Stimulated activated naive B cell treated with anti-CD40 and anti-IgM and Interleukin-4, amounts not matched to agents 10 μg/mL and 1 μg/mL and 100 μg/mL, for 72 hours (primary cell): Measurements from ENCODE around the gene STK25.

Experiments
- ATAC-seq, 2 donors: fragments of 150-1000 bp; cut with Tn5 transposase; replicated peaks; 2 replicates each; pipeline ENCODE4 v1.10.0; 2021; ENCODE audit warnings: moderate library complexity in 1 of 2
- DNase-seq: peaks from one replicate; pipeline ENCODE4 v3.0.0; 2021
- H3K27ac Mint-ChIP-seq: one replicate; pipeline ENCODE4 v1.8.0; 2022; ENCODE audit warnings: mild to moderate bottlenecking, mixed read lengths
- H3K27me3 Mint-ChIP-seq, 2 donors: one replicate each; pipeline ENCODE4 v1.8.0; 2022; ENCODE audit warnings: mixed read lengths in 2 of 2
- H3K36me3 Mint-ChIP-seq, 2 donors: one replicate each; pipeline ENCODE4 v1.8.0; 2022; ENCODE audit warnings: mixed read lengths in 2 of 2, mild to moderate bottlenecking in 1 of 2
- H3K4me1 Mint-ChIP-seq, 2 donors: one replicate each; pipeline ENCODE4 v1.8.0; 2022; ENCODE audit warnings: mixed read lengths in 2 of 2, mild to moderate bottlenecking in 1 of 2
- H3K4me3 Mint-ChIP-seq, 2 donors: one replicate each; pipeline ENCODE4 v1.8.0; 2022; ENCODE audit warnings: mild to moderate bottlenecking in 2 of 2, mixed read lengths in 2 of 2, moderate library complexity in 1 of 2
- H3K9me3 Mint-ChIP-seq, 2 donors: one replicate each; pipeline ENCODE4 v1.8.0; 2022; ENCODE audit warnings: mixed read lengths in 2 of 2, mild to moderate bottlenecking in 1 of 2

The STK25 gene

DNA sequence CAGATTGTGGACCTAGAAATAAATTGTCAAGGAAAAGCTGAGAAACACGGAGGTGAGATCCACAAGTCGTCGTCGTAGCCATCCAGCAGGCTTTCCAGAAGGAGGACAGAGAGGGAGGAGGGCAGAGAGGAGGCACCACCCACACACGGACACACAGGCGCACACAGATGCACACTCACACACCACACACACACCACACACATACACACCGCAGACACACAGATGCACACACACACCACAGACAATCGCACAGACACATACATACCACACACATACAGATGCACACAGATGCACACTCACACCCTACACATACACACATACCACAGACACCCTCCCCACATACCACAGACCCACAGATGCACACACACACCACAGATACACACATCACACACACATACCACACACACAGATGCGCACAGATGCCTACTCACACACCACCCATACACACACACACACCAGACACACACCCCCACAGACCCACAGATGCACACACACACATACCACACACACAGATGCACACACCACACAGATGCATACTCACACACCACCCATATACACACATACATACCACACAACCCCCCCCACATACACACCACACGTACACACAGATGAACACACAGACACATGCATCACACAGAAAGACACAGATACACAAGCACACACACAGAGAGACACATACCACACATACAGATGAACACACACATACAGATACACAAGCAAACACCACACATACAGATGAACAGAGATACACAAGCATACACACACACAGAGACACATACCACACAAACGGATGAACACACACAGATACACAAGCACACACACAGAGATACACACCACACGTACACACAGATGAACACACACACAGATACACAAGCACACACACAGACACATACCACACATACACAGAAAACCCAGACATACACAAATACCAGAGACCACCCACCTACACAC is 37.4 kb upstream of the STK25 start:
- no peaks in the 10 kb centered on the region for H3K9me3 Mint-ChIP-seq
- H3K27me3 Mint-ChIP-seq, result peaks cover 2 to 16% of the 10 kb centered on the region in 2 donors
- DNase-seq (no peak), ATAC-seq (no peak)
- peaks cover 0 to 2% of the 10 kb centered on the region in 2 donors for H3K4me1 Mint-ChIP-seq
- H3K36me3 Mint-ChIP-seq, result no peaks in the 10 kb centered on the region
- H3K4me3 Mint-ChIP-seq, result no peak overlapping the region
- no peak overlapping the region for H3K27ac Mint-ChIP-seq

GRCh38 chr2:241545106-241545505 is 36.7 kb upstream of the STK25 start:
- DNase-seq (no peak), ATAC-seq (no peak)
- no peak overlapping the region for H3K27ac Mint-ChIP-seq
- peaks cover 9 to 16% of the 10 kb centered on the region in 2 donors for H3K27me3 Mint-ChIP-seq
- H3K36me3 Mint-ChIP-seq, result no peaks in the 10 kb centered on the region
- H3K4me3 Mint-ChIP-seq, result no peak overlapping the region
- H3K9me3 Mint-ChIP-seq, result no peaks in the 10 kb centered on the region
- peaks cover 2 to 5% of the 10 kb centered on the region in 2 donors for H3K4me1 Mint-ChIP-seq

- DNase-seq (no peak), ATAC-seq (no peak)
- no peak overlapping the region for H3K4me3 Mint-ChIP-seq
- no peaks in the 10 kb centered on the region for H3K9me3 Mint-ChIP-seq
- no peak overlapping the region for H3K27ac Mint-ChIP-seq
- no peaks in the 10 kb centered on the region for H3K36me3 Mint-ChIP-seq
- peaks cover 2 to 5% of the 10 kb centered on the region in 2 donors for H3K4me1 Mint-ChIP-seq
- H3K27me3 Mint-ChIP-seq, result peaks cover 19 to 27% of the 10 kb centered on the region in 2 donors
Measured at GRCh38 chr2:241542278-241542605, 33.9 kb upstream of the STK25 start.

DNA sequence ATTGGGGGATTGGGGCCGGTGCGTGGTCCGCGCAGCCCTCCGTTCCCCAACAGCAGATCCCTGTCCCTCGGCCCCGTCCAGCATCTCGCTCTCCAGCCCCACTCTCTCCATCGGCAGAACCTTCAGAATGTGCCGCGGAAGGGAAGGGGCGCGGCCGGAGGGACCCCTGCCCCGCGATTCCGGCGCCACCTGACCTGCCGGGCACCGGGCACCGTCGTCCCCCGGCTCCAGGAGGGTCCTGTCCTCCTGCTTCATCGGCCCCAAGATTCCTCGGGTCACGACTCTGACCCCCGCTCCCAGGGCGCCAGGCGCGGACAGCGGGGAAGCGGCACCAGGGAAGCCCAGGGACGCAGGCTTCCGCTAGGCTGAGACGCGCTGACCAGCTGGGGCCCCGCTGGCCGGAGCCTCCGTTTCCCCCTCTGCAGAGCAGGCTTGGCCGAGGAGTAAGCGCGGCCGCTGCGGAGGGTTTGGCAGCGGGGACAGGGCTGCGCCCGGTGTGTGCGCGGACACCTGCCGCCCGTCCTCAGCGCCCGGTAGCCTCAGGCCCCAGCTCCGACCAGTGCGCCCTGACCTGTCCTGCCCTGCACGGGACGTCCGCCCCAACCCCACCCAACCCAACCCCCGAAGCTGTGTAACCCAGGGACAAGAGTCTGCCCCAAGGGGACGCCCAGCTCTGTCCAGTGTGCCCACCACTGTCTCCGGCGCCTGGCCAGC is 33.3 kb upstream of the STK25 start:
- DNase-seq, result no peak
- peaks cover 2 to 5% of the 10 kb centered on the region in 2 donors for H3K4me1 Mint-ChIP-seq
- peaks cover 19 to 27% of the 10 kb centered on the region in 2 donors for H3K27me3 Mint-ChIP-seq
- H3K4me3 Mint-ChIP-seq, result no peak overlapping the region
- H3K9me3 Mint-ChIP-seq, result no peaks in the 10 kb centered on the region
- no peaks in the 10 kb centered on the region for H3K36me3 Mint-ChIP-seq
- no peak for ATAC-seq
- no peak overlapping the region for H3K27ac Mint-ChIP-seq

GRCh38 chr2:241540771-241541561 is 32.6 kb upstream of the STK25 start:
- H3K36me3 Mint-ChIP-seq, result no peaks in the 10 kb centered on the region
- DNase-seq (peak; percentile 38), ATAC-seq (peak; percentile 83 to 85)
- no peaks in the 10 kb centered on the region for H3K9me3 Mint-ChIP-seq
- H3K27me3 Mint-ChIP-seq, result peaks cover 21 to 27% of the 10 kb centered on the region in 2 donors
- peaks cover 2 to 5% of the 10 kb centered on the region in 2 donors for H3K4me1 Mint-ChIP-seq
- H3K4me3 Mint-ChIP-seq, result peak overlapping the region; percentile 76 to 82
- H3K27ac Mint-ChIP-seq, result no peak overlapping the region

DNA sequence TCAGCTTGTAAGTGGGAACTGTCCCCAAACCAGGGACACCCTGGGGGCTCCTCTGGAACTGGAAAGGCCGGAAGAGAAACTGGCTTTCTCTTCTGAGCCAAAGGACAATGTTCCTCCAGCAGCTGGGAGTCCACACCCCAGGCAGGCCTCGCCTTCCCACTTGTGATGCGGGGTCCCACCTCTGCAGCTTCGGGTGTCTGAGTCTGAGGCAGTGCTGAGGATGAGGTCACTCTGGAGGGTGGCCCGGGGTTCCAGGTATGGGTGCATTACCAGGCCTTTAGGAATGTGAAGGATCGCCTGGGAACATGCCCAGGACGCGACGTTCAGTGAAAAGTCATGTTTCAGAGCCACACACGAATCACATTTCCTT is 32.0 kb upstream of the STK25 start:
- H3K27ac Mint-ChIP-seq, result peak overlapping the region; percentile 14

DNA sequence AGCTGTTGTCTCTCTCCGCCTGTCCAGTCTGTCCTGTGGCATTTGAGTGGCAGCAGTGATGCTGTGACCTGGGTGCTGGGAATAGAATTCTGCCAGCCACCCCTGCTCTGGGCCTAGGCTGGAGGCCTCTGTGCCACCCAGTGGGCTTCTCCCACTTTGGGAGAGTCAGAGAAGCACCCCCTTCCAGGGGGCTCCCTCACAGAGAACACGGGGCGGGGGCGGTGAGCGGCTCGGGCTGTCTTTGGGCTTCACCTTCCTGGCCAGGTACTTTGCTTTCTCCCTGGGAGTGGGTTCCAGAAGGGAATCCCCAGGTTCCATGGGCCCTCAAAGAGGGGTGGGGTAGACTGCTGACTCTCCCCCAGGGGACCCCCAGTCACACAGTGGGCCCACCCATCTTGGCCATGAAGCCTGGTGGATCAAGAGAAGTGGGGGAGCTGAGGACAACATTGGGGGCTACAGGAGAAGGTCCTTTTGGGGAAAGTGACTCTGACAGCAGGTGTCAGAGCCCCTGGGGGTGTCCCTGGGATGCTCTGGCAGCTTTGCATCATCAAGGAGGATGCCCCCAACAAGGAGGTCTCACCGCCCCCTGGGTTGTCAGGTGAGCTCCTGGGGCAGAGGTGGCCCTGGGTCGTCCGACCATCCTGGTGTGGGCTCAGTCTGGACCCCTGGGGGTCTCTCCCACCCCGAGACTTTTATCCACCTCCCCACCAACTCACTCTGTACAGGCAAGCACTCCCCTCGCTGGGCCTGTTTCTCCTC is 31.4 kb upstream of the STK25 start:
- no peak for ATAC-seq
- H3K4me3 Mint-ChIP-seq, result no peak overlapping the region
- DNase-seq, result no peak
- no peak overlapping the region for H3K27ac Mint-ChIP-seq
- H3K9me3 Mint-ChIP-seq, result no peaks in the 10 kb centered on the region
- peaks cover 2 to 5% of the 10 kb centered on the region in 2 donors for H3K4me1 Mint-ChIP-seq
- no peaks in the 10 kb centered on the region for H3K36me3 Mint-ChIP-seq
- H3K27me3 Mint-ChIP-seq, result peaks cover 22 to 27% of the 10 kb centered on the region in 2 donors

More for the DNA sequence above, 32.0 kb upstream of the STK25 start:
- no peaks in the 10 kb centered on the region for H3K36me3 Mint-ChIP-seq
- H3K9me3 Mint-ChIP-seq, result no peaks in the 10 kb centered on the region
- DNase-seq (no peak), ATAC-seq (no peak)
- H3K4me3 Mint-ChIP-seq, result peak overlapping the region; percentile 76 to 82
- peaks cover 2 to 5% of the 10 kb centered on the region in 2 donors for H3K4me1 Mint-ChIP-seq
- peaks cover 22 to 27% of the 10 kb centered on the region in 2 donors for H3K27me3 Mint-ChIP-seq

DNA sequence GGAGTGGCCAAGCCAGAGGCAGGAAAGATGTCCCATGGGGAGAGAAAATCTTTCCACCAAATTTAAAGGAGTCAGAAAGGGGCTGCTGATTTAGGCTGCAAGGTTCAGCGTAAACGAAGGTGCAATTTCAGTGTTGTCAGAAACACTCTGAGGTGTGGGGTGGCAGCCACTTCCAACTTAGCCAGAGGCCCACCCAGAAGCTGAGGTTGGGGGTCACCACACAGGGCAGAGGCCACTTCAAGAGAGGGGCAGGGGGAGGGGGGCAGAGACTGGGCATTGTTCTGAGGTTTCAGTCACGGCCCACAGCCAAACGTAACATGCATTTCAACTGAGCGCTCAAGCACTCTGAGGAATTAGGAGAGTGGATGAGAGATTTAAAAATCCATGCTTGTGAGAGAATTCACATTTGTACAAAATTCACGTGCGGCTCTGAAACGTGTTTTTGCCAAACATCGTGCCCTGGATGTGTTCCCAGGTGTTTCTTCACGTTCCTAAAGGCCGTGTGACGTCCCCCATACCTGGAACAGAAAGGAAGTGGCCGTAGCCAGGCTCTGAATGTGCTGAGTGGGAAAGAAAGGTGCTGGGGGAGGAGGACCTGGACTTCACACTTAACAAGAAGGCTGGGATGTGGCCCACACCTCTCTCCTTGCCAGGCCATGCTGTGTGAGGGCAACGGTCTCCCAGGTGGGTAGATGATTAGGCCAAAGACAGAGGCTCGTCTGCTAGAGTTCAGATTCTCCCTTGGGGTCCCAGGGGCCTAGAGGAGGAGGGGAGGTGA is 30.6 kb upstream of the STK25 start:
- H3K9me3 Mint-ChIP-seq, result no peaks in the 10 kb centered on the region
- no peak for ATAC-seq
- no peak for DNase-seq
- no peaks in the 10 kb centered on the region for H3K36me3 Mint-ChIP-seq
- peaks cover 26 to 27% of the 10 kb centered on the region in 2 donors for H3K27me3 Mint-ChIP-seq
- H3K4me3 Mint-ChIP-seq, result no peak overlapping the region
- peaks cover 2 to 5% of the 10 kb centered on the region in 2 donors for H3K4me1 Mint-ChIP-seq
- no peak overlapping the region for H3K27ac Mint-ChIP-seq

GRCh38 chr2:241535871-241536655 is 27.7 kb upstream of the STK25 start:
- H3K9me3 Mint-ChIP-seq, result no peaks in the 10 kb centered on the region
- no peak for DNase-seq
- ATAC-seq, result no peak
- H3K4me1 Mint-ChIP-seq, result peaks cover 5 to 9% of the 10 kb centered on the region in 2 donors
- H3K27ac Mint-ChIP-seq, result no peak overlapping the region
- peaks cover 21 to 27% of the 10 kb centered on the region in 2 donors for H3K27me3 Mint-ChIP-seq
- H3K4me3 Mint-ChIP-seq, result no peak overlapping the region
- H3K36me3 Mint-ChIP-seq, result no peaks in the 10 kb centered on the region

DNA sequence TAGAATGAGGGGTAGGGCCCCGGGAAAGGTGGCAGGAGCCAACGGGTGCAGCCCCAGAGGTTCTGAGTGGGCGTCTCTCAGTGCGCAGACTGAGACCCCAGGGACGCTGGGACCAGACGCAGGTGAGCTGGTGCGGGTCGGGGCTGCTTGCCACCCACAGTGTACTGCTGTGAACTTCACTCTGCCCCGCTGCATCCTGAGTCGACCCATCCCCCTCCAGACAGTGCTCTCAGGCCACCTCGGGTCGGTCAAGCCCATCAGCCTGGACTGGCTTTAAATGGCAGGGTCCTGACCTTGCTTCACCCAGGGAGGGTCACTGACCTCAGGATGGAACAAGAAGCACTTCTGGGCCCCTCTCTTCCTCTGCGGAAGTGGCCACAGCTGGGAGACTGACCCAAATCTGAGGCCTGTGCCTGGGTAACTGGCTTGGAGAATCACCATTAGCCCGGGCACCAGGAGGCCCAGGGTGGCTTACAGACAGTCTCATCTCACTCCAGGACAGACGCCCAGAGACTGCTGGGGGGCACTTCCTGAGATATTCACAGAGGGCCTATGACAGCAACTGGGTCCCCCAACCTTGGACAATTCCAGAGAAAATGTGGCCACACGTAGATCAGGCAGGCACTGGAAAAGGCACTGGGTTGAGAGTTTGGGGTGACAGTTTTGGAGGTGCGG is 26.5 kb upstream of the STK25 start:
- ATAC-seq, result no peak
- DNase-seq, result no peak
- Mint-ChIP-seq H3K4me3 (no peak overlapping the region), H3K27ac (no peak overlapping the region), H3K9me3 (no peaks in the 10 kb centered on the region), H3K4me1 (peaks cover 3 to 4% of the 10 kb centered on the region in 2 donors), H3K36me3 (no peaks in the 10 kb centered on the region), H3K27me3 (peaks cover 15 to 21% of the 10 kb centered on the region in 2 donors)

DNA sequence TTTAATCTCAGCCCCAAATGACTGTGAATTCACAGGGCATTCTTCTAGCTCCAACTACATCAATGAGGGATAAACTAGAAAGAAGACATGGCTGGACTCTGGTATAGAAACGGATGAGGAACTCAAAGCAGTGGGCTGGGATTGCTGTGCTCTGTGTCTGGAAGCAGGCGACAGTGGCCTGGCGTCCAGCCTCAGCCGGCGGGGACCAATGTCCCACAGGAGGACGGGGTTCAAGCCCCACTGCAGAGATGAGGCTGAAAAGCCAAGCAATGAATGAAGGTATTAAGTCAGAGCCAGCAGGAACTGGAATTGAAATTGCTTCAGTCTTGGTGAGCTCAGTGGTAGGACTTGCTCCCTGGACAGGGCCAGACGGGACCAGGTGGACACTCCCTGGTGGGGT is 25.9 kb upstream of the STK25 start:
- peaks cover 3 to 4% of the 10 kb centered on the region in 2 donors for H3K4me1 Mint-ChIP-seq
- H3K27me3 Mint-ChIP-seq, result peaks cover 11 to 21% of the 10 kb centered on the region in 2 donors
- DNase-seq, result no peak
- H3K27ac Mint-ChIP-seq, result no peak overlapping the region
- ATAC-seq, result no peak
- H3K9me3 Mint-ChIP-seq, result no peaks in the 10 kb centered on the region
- no peak overlapping the region for H3K4me3 Mint-ChIP-seq
- H3K36me3 Mint-ChIP-seq, result no peaks in the 10 kb centered on the region
